OCI-M2 (cell line): ENCODE data around the gene TNFRSF1A.

ENCODE experiments used
- DNase-seq: peaks from one replicate; lab custom pipeline; 2025; ENCODE audit not compliant: unreplicated experiment; lab: John Stamatoyannopoulos, UW

TNFRSF1A gene

DNA sequence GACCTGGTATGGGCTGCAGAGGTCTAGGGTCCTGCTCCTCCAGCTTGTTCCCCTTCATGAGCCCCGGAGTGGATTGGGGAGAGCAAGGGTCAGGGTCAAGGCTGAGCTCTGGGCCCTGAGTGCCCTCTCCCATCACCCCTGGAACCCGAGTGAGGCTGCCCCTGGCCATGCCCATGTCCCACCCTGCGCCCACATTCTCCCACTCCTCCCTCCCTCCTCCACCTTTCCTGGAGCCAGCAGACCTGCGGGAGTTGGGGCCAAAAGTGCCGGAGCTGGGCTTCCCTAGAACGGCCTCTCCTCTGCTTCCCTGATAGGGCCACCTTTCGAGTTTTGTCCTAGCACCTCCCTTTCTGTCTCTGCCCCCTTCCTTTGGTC lies 32.9 kb upstream of the TNFRSF1A start:
- DNase-seq = no peak

DNA sequence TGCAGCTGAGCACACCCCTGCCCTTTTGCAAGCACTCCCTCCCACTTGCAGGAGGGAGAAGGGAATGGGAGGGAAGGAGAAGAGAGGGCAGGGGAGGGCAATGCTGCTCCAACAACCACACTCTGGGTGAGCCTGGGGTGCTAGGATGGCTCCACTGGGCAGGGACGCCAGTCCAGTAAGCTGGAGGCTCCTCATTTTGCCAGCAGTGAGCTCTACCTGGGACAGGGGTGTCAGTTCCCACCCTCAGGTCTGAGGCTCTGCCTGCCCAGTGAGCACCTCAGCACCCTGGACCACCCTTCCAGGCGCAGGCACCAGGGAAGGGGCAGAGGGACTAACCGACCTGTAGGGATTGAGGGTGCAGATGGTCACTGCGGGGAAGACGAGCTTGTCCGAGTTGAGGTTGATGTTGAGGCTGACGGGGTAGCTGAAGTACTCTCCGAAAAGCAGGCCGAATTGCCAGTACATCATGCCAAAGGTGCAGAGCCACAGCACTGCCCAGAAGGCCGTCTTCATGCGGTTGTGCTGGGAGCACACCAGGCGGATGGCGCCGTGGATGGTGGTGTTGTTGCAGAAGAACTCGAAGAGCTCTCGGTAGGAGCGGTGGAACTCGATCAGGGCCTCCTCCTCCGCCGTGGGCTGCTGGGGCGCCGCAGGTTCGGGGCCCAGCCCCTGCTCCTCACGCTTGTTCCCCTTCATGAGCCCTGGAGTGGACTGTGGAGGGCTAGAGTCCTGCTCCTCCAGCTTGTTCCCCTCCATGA lies 32.3 kb upstream of the TNFRSF1A start:
- DNase-seq = no peak

GRCh38 chr12:6373022-6373787 lies 31.3 kb upstream of the TNFRSF1A start:
- no peak for DNase-seq

GRCh38 chr12:6372403-6373003 lies 30.6 kb upstream of the TNFRSF1A start:
- DNase-seq = no peak

GRCh38 chr12:6370994-6371754 lies 29.3 kb upstream of the TNFRSF1A start:
- no peak for DNase-seq

GRCh38 chr12:6370576-6370935 lies 28.7 kb upstream of the TNFRSF1A start:
- no peak for DNase-seq

- DNase-seq = no peak
These were observed 28.2 kb upstream of the TNFRSF1A start for GRCh38 chr12:6369916-6370575.

DNA sequence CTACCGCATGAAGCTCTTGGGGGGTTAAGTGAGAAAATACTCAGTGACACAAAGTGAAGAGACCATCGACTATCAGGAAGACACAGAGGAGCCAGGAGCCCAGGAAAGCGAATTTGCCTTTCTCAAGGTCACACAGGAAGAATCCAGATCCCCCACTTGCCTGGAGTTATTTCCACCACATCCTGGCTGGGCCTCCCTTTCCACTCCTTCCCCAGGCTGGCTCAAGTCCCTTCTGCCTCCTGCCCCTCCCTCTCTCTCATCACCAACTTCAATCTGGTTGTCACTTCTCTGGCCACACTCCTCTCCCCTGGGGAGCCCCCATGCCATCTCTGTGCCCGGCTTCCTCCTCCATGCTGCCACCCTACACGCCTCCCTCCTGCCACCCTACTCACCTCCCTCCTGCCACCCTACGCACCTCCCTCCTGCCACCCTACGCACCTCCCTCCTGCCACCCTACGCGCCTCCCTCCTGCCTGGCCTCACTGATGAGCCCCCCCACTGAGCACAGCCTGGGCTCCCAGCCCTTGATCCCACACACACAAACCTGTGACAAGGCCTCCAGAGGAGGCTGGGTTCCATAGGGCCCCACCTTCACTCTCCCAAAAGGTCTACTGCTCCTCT lies 27.1 kb upstream of the TNFRSF1A start:
- DNase-seq = no peak

DNA sequence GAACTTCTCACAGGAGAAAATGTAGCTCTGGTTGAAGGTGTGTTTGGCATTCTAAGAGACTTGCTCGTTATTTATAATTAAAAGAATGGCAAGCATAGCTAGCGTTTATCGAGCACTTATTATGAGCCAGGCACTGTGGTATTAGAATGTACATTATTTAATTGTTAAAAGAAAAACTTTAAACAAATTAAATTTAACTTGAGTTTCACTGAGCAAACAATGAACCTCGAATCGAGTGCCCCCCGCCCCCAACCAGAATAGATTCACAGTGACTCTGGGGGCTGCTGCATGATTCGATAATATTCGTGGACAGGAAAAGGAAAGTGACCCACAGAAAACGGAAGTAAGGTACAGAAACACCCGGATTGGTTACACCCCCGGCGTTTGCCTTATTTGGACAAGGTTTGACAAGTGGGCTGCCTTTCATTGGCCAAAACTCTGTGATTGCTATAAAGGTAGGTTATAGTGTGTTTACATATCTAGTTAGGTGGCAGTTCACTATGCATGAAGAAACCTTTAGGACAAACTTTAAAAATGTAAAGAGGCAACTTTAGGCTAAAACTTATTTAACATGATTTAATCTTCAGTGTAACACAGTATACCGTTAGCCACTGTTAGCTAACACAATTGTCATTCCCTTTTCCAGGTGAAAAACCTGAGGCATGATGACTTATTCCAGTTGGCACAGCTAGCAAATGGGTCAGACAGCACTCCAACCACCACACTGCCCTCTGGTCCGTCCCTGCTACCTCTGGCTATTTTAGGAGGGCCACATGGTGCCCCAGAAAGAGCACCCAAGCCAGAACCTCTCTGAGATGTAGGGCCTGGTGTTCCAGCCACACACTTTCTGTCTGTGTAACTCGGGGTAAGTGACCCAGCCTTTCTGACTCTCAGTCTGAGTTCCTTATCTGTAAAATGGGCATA lies 26.4 kb upstream of the TNFRSF1A start:
- peak; percentile 46 for DNase-seq

GRCh38 chr12:6367065-6367968 lies 25.4 kb upstream of the TNFRSF1A start:
- DNase-seq = peak; percentile 31

DNA sequence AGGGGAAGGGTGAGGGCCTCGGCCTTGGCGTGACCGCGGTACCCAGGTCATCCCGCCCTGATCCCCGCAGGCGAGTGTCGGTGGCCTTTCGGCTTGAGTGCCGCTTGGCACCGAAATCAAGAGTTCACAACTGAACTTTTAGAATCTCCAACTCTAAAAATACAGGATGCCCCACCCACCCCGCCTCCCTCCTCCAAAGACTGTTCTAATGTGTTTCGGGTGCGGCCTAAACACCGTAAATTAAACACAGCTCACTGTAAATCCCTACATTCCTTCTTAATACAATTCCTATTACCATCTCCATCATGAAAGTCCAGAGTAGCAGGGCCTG lies 22.1 kb upstream of the TNFRSF1A start:
- no peak for DNase-seq

GRCh38 chr12:6363330-6364043 lies 21.6 kb upstream of the TNFRSF1A start:
- no peak for DNase-seq

DNA sequence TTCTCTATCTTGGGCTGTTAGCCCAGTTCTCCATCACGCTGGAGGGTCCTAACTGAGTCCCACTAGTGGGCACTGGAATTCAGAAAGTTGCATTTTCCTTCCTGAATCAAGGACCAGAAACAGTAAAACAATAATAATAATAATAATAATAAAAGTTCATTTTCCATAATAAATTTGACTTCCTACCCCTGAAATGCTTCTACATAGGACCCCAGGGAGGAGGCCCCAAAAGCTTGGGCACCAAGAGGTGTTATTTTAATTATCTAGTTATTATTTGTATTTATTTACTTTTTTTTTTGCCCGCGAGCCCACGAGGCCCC lies 21.1 kb upstream of the TNFRSF1A start:
- DNase-seq = no peak

GRCh38 chr12:6362403-6362802 lies 20.5 kb upstream of the TNFRSF1A start:
- DNase-seq = no peak

- no peak for DNase-seq
These were observed 20.0 kb upstream of the TNFRSF1A start for GRCh38 chr12:6361834-6362233.

DNA sequence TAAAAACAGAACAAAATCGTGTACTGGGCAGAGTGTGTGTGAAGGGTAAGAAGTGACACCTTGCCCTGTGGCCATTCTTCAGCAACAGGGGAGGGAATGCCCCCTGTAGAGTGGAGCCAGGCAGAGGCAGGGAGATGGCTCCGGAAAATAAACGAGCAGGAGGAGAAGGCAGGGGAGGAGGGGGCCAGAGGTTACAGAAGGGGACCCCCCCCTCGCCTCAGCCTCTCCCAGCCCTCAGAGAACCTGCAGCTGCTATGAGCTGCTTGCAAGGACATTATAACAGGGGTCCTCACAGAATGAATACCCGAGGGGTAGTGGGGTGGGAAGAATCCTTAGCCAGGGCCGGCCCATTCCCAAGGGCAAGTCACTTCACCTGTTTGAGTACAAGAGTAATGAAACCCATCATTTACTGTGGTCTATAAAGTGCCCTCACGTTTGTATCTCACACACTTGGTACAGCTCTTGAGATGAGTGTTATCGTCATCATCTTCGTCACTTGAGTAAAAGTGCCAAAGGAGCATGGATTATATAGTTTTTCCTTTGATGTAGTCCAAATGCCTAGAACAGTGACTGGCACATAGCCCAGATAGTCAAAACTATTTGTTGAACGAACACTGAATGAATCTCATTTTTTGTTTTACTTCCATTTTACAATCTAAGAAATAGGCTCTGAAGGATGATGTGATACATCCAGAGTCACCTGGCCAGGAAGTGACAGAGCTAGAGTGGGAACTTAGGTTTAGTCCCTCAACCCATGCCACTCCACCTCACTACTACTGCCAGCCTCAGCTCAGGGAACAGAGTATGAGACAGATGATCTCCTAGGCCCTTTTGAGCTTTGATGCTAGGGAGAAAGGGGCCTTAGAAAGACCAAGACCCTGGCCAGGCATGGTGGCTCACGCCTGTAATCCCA lies 19.0 kb upstream of the TNFRSF1A start:
- no peak for DNase-seq

DNA sequence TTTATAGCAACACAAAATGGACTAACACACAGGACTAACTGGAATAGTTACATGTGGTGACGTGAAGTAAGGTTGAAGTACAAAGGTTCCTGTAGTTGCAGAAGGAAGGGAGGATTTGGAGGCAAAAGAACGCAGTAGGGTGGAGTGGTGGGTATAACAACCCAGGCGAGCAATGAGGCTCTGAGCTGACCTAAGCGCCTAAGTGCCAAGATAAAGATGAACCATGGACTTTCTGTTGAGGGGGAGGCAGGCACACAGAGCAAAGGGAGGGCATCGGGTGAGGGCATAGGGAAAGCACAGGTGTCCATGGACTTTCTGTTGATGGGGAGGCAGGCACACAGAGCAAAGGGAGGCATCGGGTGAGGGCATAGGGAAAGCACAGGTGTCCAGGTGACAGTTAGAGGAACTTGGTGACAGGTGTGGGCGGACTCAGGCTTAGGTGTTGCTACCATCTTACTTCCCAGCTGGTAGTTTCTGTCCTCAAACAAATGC lies 18.2 kb upstream of the TNFRSF1A start:
- DNase-seq = no peak
